ENCODE data around the gene NSG1.

DNA sequence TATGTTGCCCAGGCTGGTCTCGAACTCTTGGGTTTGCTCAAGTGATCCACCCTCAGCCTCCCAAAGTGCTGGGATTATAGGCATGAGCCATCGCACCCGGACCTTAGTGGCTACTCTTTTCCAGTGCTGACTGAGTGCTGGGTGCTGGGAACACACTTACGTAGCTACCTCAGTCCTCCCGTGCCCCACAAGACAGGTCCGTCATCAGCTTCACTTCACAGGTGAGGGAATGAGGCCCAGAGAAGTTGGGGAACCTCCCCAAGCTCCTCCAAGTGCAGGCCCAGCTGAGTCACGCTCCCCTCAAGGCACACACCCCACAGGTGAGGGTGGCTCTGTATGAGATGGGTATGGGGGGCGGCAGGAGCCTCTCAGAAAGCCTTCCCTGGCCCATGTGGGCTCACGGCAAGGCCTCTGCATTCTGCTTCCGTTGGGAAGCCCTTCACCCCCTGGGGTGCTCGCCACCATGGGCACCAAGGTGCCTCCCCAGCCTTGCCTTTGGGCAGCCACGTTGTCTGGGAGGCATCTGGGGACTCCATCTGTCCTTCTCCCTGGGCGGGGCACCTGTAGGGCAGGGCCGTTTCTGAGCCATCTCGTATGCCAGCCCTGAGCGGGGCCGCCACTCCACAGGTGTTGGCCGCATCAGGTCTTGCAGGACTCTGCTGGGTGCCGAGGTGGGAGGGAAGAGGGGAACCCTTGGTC, 28.4 kb downstream of the NSG1 start:
- TF ChIP-seq, protein P1, sequence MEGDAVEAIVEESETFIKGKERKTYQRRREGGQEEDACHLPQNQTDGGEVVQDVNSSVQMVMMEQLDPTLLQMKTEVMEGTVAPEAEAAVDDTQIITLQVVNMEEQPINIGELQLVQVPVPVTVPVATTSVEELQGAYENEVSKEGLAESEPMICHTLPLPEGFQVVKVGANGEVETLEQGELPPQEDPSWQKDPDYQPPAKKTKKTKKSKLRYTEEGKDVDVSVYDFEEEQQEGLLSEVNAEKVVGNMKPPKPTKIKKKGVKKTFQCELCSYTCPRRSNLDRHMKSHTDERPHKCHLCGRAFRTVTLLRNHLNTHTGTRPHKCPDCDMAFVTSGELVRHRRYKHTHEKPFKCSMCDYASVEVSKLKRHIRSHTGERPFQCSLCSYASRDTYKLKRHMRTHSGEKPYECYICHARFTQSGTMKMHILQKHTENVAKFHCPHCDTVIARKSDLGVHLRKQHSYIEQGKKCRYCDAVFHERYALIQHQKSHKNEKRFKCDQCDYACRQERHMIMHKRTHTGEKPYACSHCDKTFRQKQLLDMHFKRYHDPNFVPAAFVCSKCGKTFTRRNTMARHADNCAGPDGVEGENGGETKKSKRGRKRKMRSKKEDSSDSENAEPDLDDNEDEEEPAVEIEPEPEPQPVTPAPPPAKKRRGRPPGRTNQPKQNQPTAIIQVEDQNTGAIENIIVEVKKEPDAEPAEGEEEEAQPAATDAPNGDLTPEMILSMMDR (IDR thresholded peaks at IDR 0.05) = no peak
- TF ChIP-seq SIN3A (IDR thresholded peaks at IDR 0.05; ENCODE audit: borderline replicate concordance, insufficient read depth, low read depth, low read length) = no peak
- TF ChIP-seq, protein P2, sequence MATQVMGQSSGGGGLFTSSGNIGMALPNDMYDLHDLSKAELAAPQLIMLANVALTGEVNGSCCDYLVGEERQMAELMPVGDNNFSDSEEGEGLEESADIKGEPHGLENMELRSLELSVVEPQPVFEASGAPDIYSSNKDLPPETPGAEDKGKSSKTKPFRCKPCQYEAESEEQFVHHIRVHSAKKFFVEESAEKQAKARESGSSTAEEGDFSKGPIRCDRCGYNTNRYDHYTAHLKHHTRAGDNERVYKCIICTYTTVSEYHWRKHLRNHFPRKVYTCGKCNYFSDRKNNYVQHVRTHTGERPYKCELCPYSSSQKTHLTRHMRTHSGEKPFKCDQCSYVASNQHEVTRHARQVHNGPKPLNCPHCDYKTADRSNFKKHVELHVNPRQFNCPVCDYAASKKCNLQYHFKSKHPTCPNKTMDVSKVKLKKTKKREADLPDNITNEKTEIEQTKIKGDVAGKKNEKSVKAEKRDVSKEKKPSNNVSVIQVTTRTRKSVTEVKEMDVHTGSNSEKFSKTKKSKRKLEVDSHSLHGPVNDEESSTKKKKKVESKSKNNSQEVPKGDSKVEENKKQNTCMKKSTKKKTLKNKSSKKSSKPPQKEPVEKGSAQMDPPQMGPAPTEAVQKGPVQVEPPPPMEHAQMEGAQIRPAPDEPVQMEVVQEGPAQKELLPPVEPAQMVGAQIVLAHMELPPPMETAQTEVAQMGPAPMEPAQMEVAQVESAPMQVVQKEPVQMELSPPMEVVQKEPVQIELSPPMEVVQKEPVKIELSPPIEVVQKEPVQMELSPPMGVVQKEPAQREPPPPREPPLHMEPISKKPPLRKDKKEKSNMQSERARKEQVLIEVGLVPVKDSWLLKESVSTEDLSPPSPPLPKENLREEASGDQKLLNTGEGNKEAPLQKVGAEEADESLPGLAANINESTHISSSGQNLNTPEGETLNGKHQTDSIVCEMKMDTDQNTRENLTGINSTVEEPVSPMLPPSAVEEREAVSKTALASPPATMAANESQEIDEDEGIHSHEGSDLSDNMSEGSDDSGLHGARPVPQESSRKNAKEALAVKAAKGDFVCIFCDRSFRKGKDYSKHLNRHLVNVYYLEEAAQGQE (IDR thresholded peaks at IDR 0.05; ENCODE audit: insufficient read depth in 1 of 2, low read depth in 2 of 2, low read length in 1 of 2) = no peak
